Endothelial cell of umbilical vein (primary cell): ENCODE data around the gene TDRD3. TPM values are rescaled to one million over a fixed set of nuclear protein-coding genes. Genes with fewer than 3 reads are reported as not detected.

Experiments used
- BruUV-seq: library from RNA; stranded (reverse); fragments of 400-500 nt; replicated peaks from 2 replicates; lab custom pipeline; 2021; lab: Mats Ljungman, UMichigan
- CTCF ChIA-PET: fragments of 300-600, 350-600 bp; sonication (Branson Sonifier 250); formaldehyde crosslinking; loops from one replicate; lab custom pipeline; 2021; ENCODE audit warnings: antibody characterized with exemption, inconsistent platforms; lab: Charles Lee
- POLR2A ChIA-PET: fragments of 300-600, 350-600 bp; sonication (Branson Sonifier 250); formaldehyde crosslinking; loops from one replicate; lab custom pipeline; 2021; ENCODE audit warnings: antibody characterized with exemption, inconsistent platforms; lab: Charles Lee
- DNase-seq: peaks from one replicate; pipeline ENCODE4 v3.0.0-alpha.2; 2011; ENCODE audit warnings: low read depth, low spot score
- FAIRE-seq: peaks from 2 replicates; lab custom pipeline; 2011; peaks lifted over from hg19 to GRCh38; lab: Jason Lieb, UNC
- H2AFZ ChIP-seq: 2 replicates; pipeline ENCODE4 v1.6.0; 2012; ENCODE audit warnings: low read depth, low read length, control low read depth, inconsistent platforms
- H3K27ac ChIP-seq: 2 replicates; pipeline ENCODE4 v1.5.1; 2011; ENCODE audit warnings: low read depth, mild to moderate bottlenecking, control low read depth, low read length, moderate library complexity; ENCODE audit not compliant: insufficient read depth
- H3K27me3 ChIP-seq, 2 experiments: 2 replicates each; pipeline versions ENCODE4 v1.6.0 to v1.6.1; 2011; ENCODE audit warnings: low read length in 2 of 2, mixed read lengths in 1 of 2; ENCODE audit not compliant: control insufficient read depth in 2 of 2, insufficient read depth in 2 of 2
- H3K36me3 ChIP-seq, 2 experiments: 2 replicates in 1 of 2; 3 replicates in 1 of 2; pipeline ENCODE4 v1.5.1; 2011; ENCODE audit warnings: low read length in 2 of 2, mild to moderate bottlenecking in 1 of 2, moderate library complexity in 1 of 2; ENCODE audit not compliant: control insufficient read depth in 2 of 2, insufficient read depth in 2 of 2; ENCODE audit errors: extremely low read depth in 1 of 2
- H3K4me1 ChIP-seq: 3 replicates; pipeline ENCODE4 v1.5.1; 2011; ENCODE audit warnings: mild to moderate bottlenecking, low read length; ENCODE audit not compliant: control insufficient read depth, insufficient read depth; ENCODE audit errors: extremely low read depth
- H3K4me2 ChIP-seq: 2 replicates; pipeline ENCODE4 v1.6.1; 2011; ENCODE audit warnings: low read length, control low read depth, mixed read lengths; ENCODE audit not compliant: insufficient read depth
- H3K4me3 ChIP-seq, 3 experiments: fragments of 200-600 bp in 1 of 3; sonication (generic), shearing (Covaris generic) in 1 of 3; replicated peaks in 1 of 3; 2 replicates each; pipeline ENCODE4 v1.5.1; 2011 to 2016; ENCODE audit warnings: control low read depth in 3 of 3, low read length in 3 of 3, mild to moderate bottlenecking in 2 of 3, inconsistent platforms in 1 of 3, low read depth in 1 of 3, moderate library complexity in 1 of 3; ENCODE audit not compliant: insufficient read depth in 1 of 3
- H3K79me2 ChIP-seq: 2 replicates; pipeline ENCODE4 v1.6.0; 2012; ENCODE audit warnings: low read length, inconsistent platforms; ENCODE audit not compliant: control insufficient read depth, insufficient read depth
- H3K9ac ChIP-seq: replicated peaks from 2 replicates; pipeline ENCODE3; 2011; ENCODE audit warnings: low read length, control low read depth; ENCODE audit not compliant: insufficient read depth; ENCODE audit errors: extremely low read depth
- H3K9me1 ChIP-seq: replicated peaks from 3 replicates; pipeline ENCODE4 v1.6.0; 2011; ENCODE audit warnings: mild to moderate bottlenecking, low read length; ENCODE audit not compliant: control insufficient read depth, insufficient read depth; ENCODE audit errors: extremely low read depth
- H3K9me3 ChIP-seq: replicated peaks from 2 replicates; pipeline ENCODE4 v1.5.1; 2012; ENCODE audit warnings: low read length, inconsistent platforms; ENCODE audit not compliant: control insufficient read depth, insufficient read depth
- H4K20me1 ChIP-seq: replicated peaks from 2 replicates; pipeline ENCODE3; 2011; ENCODE audit warnings: mild to moderate bottlenecking, low read length; ENCODE audit not compliant: control insufficient read depth, insufficient read depth; ENCODE audit errors: extremely low read depth
- CTCF ChIP-seq, 2 donors: IDR thresholded peaks; 1 replicate in 1 of 2; 2 replicates in 1 of 2; pipeline ENCODE4 v1.5.1; 2011; ENCODE audit warnings: low read length in 2 of 2, mild to moderate bottlenecking in 2 of 2, moderate library complexity in 2 of 2, control low read depth in 1 of 2, inconsistent platforms in 1 of 2, low read depth in 1 of 2; ENCODE audit not compliant: insufficient read depth in 1 of 2; ENCODE audit errors: extremely low read depth in 1 of 2
- EZH2 ChIP-seq: IDR thresholded peaks from 2 replicates; pipeline ENCODE4 v1.6.1; 2012; ENCODE audit warnings: borderline replicate concordance, low read depth, mild to moderate bottlenecking, moderate library complexity, low read length, inconsistent platforms; ENCODE audit not compliant: severe bottlenecking
- FOS ChIP-seq: IDR thresholded peaks from 2 replicates; pipeline ENCODE4 v1.6.1; 2011; ENCODE audit warnings: mild to moderate bottlenecking, low read length, moderate library complexity, borderline replicate concordance; ENCODE audit not compliant: insufficient read depth
- GATA2 ChIP-seq: IDR thresholded peaks from 2 replicates; pipeline ENCODE4 v1.7.0; 2011; ENCODE audit warnings: low read depth, mild to moderate bottlenecking, moderate library complexity, mixed read lengths, low read length; ENCODE audit not compliant: insufficient read length, insufficient read depth
- JUN ChIP-seq: IDR thresholded peaks from 2 replicates; pipeline ENCODE4 v1.6.1; 2011; ENCODE audit warnings: borderline replicate concordance, low read depth; ENCODE audit not compliant: insufficient read length, insufficient read depth
- MYC ChIP-seq: IDR thresholded peaks from one replicate; pipeline ENCODE4 v1.6.1; 2011; ENCODE audit warnings: mild to moderate bottlenecking, low read depth, low read length
- POLR2A ChIP-seq: IDR thresholded peaks from 2 replicates; pipeline ENCODE4 v1.6.1; 2012; ENCODE audit warnings: low read depth, mild to moderate bottlenecking, control low read depth, low read length
- POLR2AphosphoS5 ChIP-seq: IDR thresholded peaks from 2 replicates; pipeline ENCODE4 v1.6.1; 2012; ENCODE audit warnings: low read depth, mild to moderate bottlenecking, control low read depth, low read length, moderate library complexity; ENCODE audit not compliant: insufficient read depth
- dilution Hi-C: fragments of 300-500 bp; cut with MboI; formaldehyde crosslinking; loops from one replicate; pipeline ENCODE4 v1.15.0; 2019; ENCODE audit warnings: low sequenced_read_pairs; ENCODE audit not compliant: extremely low pct_ligation_motif_present
- intact Hi-C: fragments of 100-400 bp; cut with micrococcal nuclease; formaldehyde crosslinking; loops from one replicate; pipeline ENCODE4 v1.10.0; 2022
- polyA plus RNA-seq, 4 experiments: library from polyadenylated mRNA; depleted of rRNA in 3 of 4; stranded (reverse) in 3 of 4; unstranded in 1 of 4; fragments of >200 nt; gene quantifications; 2 replicates each; pipeline versions ENCODE4 v1.2.1 to v1.2.3, GENCODE V29; 2011 to 2012; ENCODE audit warnings: missing spikeins in 1 of 4
- total RNA-seq: library from RNA; stranded (reverse); gene quantifications from 2 replicates; pipeline ENCODE4 v1.2.3, GENCODE V29; 2021
- TF ChIP-seq, protein P1 (sequence below): IDR thresholded peaks from 2 replicates; pipeline ENCODE4 v1.6.1; 2011; ENCODE audit not compliant: insufficient read depth, insufficient read length

Gene TDRD3
- total and polyA plus RNA-seq, 2 donors (not counting 3 experiments of a cell fraction or from before 2014, with no cell fraction given) = 3.0 to 16.3 TPM

DNA sequence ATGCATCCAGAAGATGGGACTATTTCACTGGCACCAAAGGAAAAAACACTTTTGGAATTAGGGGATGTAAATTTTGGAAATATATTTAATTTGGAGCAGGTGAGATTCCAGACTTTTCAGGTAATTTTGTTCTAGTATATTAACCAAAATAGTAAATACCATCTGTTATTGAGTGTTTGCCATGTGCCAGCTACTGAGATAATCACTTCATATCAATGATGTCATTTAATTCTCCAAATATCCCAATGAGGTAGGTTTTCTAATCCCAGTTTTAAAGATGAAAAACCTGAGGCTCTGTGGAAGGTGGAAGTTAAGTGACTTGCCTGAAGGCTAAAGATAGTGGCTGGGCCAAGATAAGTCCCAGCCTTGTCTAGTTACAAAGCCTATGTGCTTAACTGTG lies 95.2 kb downstream of the TDRD3 start:
- no peak overlapping the region for H3K27ac ChIP-seq
- dilution Hi-C loops = no loop called here
- H3K4me2 ChIP-seq = no peak overlapping the region
- POLR2A ChIA-PET = no interaction called here
- DNase-seq = no peak
- FAIRE-seq = no peak
- CTCF ChIA-PET = no interaction called here
- BruUV-seq = no TSS peak
- no peaks in the 10 kb centered on the region for H3K27me3 ChIP-seq
- H3K9me3 ChIP-seq = no peaks in the 10 kb centered on the region
- H3K4me1 ChIP-seq = no peaks in the 10 kb centered on the region
- H3K36me3 ChIP-seq = peaks cover 0 to 3% of the 10 kb centered on the region in 2 experiments
- no peaks in the 10 kb centered on the region for H3K9me1 ChIP-seq
- no peaks in the 10 kb centered on the region for H3K79me2 ChIP-seq
- TF ChIP-seq, protein P1, sequence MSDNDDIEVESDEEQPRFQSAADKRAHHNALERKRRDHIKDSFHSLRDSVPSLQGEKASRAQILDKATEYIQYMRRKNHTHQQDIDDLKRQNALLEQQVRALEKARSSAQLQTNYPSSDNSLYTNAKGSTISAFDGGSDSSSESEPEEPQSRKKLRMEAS = no peak
- no peak for TF ChIP-seq FOS
- no peak for TF ChIP-seq GATA2
- no peak for TF ChIP-seq EZH2
- TF ChIP-seq JUN = no peak
- TF ChIP-seq POLR2AphosphoS5 = no peak
- no peak for TF ChIP-seq MYC
- no peak for TF ChIP-seq CTCF (IDR thresholded peaks at IDR 0.05; ENCODE audit: extremely low read depth in 1 of 2, insufficient read depth in 1 of 2, low read depth in 1 of 2, low read length in 2 of 2)
- no peak for TF ChIP-seq POLR2A
- intact Hi-C loops = no loop called here
- no peak overlapping the region for H2AFZ ChIP-seq
- H3K4me3 ChIP-seq = no peak overlapping the region
- no peak overlapping the region for H3K9ac ChIP-seq
- no peaks in the 10 kb centered on the region for H4K20me1 ChIP-seq
